T-cell (primary cell): ENCODE data around the gene IQGAP2. TPM values are rescaled to one million over a fixed set of nuclear protein-coding genes. Genes with fewer than 3 reads are reported as not detected.

Experiments
- ATAC-seq, 4 experiments: fragments of 200-7000 bp in 3 of 4; fragments of 150-1000 bp in 1 of 4; cut with Tn5 transposase; replicated peaks in 1 of 4; 1 replicate in 3 of 4; 2 replicates in 1 of 4; pipeline ENCODE4 v1.10.0; 2021; ENCODE audit warnings: moderate library complexity in 3 of 4, mild to moderate bottlenecking in 2 of 4, moderate number of reproducible peaks in 1 of 4
- CTCF ChIA-PET, 2 donors: fragments of 300-600 bp; sonication (Branson Sonifier 250); formaldehyde crosslinking; loops; one replicate each; lab custom pipeline; 2022; ENCODE audit warnings: antibody characterized with exemption in 2 of 2; lab: Charles Lee
- POLR2A ChIA-PET, 2 donors: fragments of 300-600 bp; sonication (Branson Sonifier 250); formaldehyde crosslinking; loops; one replicate each; lab custom pipeline; 2022; ENCODE audit warnings: antibody characterized with exemption in 2 of 2; lab: Charles Lee
- DNase-seq, 35 experiments: peaks; one replicate each; pipeline versions ENCODE4 v3.0.0 to v3.0.0-alpha.2; 2013 to 2023
- H3K27ac ChIP-seq: one replicate; pipeline ENCODE4 v1.5.1; 2013; ENCODE audit warnings: low read length
- H3K27me3 ChIP-seq, 2 experiments: replicated peaks in 1 of 2; 1 replicate in 1 of 2; 2 replicates in 1 of 2; pipeline versions ENCODE4 v1.6.1 to v1.7.0; 2013; ENCODE audit warnings: low read length in 1 of 2, mixed read lengths in 1 of 2; ENCODE audit not compliant: control insufficient read depth in 2 of 2, insufficient read depth in 2 of 2; ENCODE audit errors: extremely low read depth in 1 of 2
- H3K36me3 ChIP-seq, 2 donors: 1 replicate in 1 of 2; 2 replicates in 1 of 2; pipeline versions ENCODE4 v1.6.1 to v1.7.0; 2013; ENCODE audit warnings: low read length in 1 of 2; ENCODE audit not compliant: control insufficient read depth in 2 of 2, insufficient read depth in 1 of 2; ENCODE audit errors: extremely low read depth in 1 of 2
- H3K4me1 ChIP-seq, 2 experiments: 1 replicate in 1 of 2; 2 replicates in 1 of 2; pipeline versions ENCODE4 v1.6.1 to v1.7.0; 2013; ENCODE audit warnings: low read length in 2 of 2, mixed read lengths in 1 of 2; ENCODE audit not compliant: insufficient read depth in 2 of 2, control insufficient read depth in 1 of 2; ENCODE audit errors: extremely low read depth in 1 of 2
- H3K4me3 ChIP-seq, 2 donors: 1 replicate in 1 of 2; 2 replicates in 1 of 2; pipeline versions ENCODE4 v1.5.1 to v1.7.0; 2013; ENCODE audit warnings: mild to moderate bottlenecking in 2 of 2, low read length in 1 of 2, moderate library complexity in 1 of 2; ENCODE audit not compliant: control insufficient read depth in 1 of 2; ENCODE audit errors: extremely low read depth in 1 of 2
- H3K9me3 ChIP-seq: 2 replicates; pipeline ENCODE4 v1.7.0; 2013
- H3K27ac Mint-ChIP-seq, 2 donors: one replicate each; pipeline ENCODE4 v1.8.0; 2020 to 2021; ENCODE audit warnings: mild to moderate bottlenecking in 2 of 2, mixed read lengths in 2 of 2
- H3K27me3 Mint-ChIP-seq, 2 donors: one replicate each; pipeline ENCODE4 v1.8.0; 2021 to 2022; ENCODE audit warnings: mixed read lengths in 2 of 2
- H3K36me3 Mint-ChIP-seq: one replicate; pipeline ENCODE4 v1.8.0; 2021; ENCODE audit warnings: mixed read lengths
- H3K4me1 Mint-ChIP-seq, 3 donors: one replicate each; pipeline ENCODE4 v1.8.0; 2020 to 2022; ENCODE audit warnings: mixed read lengths in 3 of 3, mild to moderate bottlenecking in 1 of 3
- H3K4me3 Mint-ChIP-seq, 3 donors: one replicate each; pipeline ENCODE4 v1.8.0; 2020 to 2022; ENCODE audit warnings: mild to moderate bottlenecking in 3 of 3, mixed read lengths in 3 of 3, moderate library complexity in 3 of 3
- H3K9me3 Mint-ChIP-seq, 3 donors: one replicate each; pipeline ENCODE4 v1.8.0; 2020 to 2022; ENCODE audit warnings: mixed read lengths in 3 of 3
- WGBS: methylation state at CpG from one replicate; pipeline ENCODE4 v1.1.5; 2013; ENCODE audit warnings: missing lambda C conversion rate; ENCODE audit not compliant: insufficient coverage; 5-methylcytosine and 5-hydroxymethylcytosine counted together
- total RNA-seq, 35 experiments: library from RNA in 6 of 35; stranded (reverse) in 6 of 35; fragments of 120-200 nt in 1 of 35; gene quantifications; one replicate each; pipeline versions ENCODE4 v1.2.1 to v1.2.4 and lab custom pipeline; 2013 to 2026

IQGAP2 gene
- total RNA-seq, 5 donors from 2014 or later (not counting 1 experiment from before 2014, with no cell fraction given) = 66.5 to 121 (median 72.5) TPM

DNA sequence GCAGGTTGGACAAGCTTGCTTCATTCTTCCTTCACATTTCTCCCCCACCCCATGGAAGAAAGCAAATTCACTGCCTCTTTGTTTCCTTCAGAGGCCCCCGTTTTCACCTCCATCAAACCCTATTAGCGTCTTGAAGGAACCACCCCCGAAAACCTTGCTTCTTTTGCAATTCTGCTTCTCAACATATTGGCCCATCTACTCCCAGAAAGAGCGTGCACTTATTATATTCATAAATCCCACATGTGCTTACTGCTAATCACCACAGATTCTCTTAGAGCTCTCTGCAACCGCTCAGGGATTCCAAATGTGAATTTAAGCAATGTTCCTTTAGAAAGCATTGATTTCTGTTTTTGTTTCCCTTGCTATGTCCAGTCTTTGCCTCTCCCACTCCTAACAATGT lies 219.0 kb downstream of the IQGAP2 start:
- Mint-ChIP-seq H3K4me3 (no peak overlapping the region), H3K9me3 (no peaks in the 10 kb centered on the region), H3K36me3 (peaks cover 53% of the 10 kb centered on the region), H3K4me1 (peaks cover 21 to 30% (median 27%) of the 10 kb centered on the region in 3 donors), H3K27ac (peak overlapping the region in 1 of 2 donors; percentile 25), H3K27me3 (no peaks in the 10 kb centered on the region)
- peaks cover 0 to 38% of the 10 kb centered on the region in 2 donors for H3K36me3 ChIP-seq
- no peak for DNase-seq
- peaks cover 0 to 9% of the 10 kb centered on the region in 2 experiments for H3K4me1 ChIP-seq
- ChIA-PET CTCF (interaction anchor here in 1 of 2 donors (0.6 kb wide), 1 partner anchor 140 kb away, joined by 3 read pairs; no protein-coding TSS in a partner anchor), POLR2A (no interaction called here)
- no peaks in the 10 kb centered on the region for H3K27me3 ChIP-seq
- no peak overlapping the region for H3K4me3 ChIP-seq
- no peaks in the 10 kb centered on the region for H3K9me3 ChIP-seq
- H3K27ac ChIP-seq = no peak overlapping the region
- WGBS = 100% methylated on average over 4 of the region's 5 CpGs
- no peak for ATAC-seq

DNA sequence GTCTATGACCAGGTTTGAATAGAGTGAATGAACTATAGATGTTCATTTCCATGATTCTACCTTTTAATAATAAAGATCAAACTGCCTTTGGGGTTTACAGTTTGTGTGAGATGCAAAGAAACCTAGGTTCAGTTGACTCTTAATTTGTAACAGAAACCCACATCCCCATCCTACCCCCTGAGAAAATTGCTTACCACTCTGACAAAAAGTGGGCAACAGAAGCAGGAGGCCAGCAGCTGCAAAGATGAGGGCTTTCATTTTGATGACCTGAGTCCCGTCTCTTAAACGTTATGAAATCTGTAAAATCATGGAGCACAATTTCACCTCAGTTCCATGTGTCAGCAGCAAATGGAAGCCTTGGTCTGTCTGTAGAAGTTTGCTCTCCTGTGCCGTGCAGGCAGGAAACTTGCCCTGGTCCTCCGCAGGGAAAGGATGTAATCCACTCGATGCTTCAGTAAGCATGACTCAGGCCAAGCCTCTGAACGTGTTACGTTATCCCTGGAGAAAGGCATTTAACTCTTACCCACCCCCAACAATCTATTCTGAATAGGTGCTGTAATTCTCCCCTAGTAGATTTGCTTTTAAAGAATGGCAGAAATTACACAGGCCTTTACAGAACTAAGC lies 220.0 kb downstream of the IQGAP2 start, which contains the start of gene F2RL2:
Gene F2RL2, minus strand, starts transcription at position 431 of the 624 bp plus-strand sequence. Its CDS starts 173 bp downstream, at position 258.
- WGBS = 94% methylated on average over 4 of the region's 7 CpGs
- POLR2A ChIA-PET = interaction anchor here in 1 of 2 donors (0.6 kb wide), 1 partner anchor 49 kb away, joined by 6 read pairs; no protein-coding TSS in a partner anchor

DNA sequence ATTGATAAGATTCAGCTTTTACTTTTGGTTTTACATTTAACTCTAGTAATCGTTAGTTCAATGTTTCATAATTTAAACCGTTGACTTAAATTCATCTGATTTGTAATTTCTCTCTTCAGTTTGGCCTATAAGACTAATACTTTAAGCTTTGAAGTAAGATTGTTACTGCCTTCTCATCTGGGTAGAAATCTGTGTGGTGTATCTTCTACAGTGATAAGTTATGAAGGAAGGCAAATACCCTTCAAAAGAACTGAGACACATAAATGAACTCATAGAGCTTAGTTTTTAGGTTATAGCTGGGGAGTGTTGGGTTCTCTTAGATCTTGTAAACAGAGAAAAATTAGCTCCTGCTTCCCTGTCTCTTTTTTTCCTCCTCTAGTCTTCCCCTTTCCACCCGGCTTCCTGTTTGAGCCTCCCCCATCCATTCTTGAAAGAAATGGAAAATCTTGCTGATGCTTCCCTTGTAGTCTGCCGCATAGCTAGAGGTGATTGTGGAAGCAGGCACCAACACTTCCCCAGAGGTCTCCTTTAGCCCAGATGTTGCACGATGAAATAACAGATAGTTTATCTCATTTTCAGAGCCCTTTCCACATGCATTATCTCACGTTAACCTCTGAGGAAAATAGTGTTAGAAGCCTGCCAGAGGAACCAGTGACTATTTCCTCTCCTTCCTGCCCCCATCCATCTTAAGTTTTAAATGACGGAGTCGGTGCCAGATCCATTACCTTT lies 222.2 kb downstream of the IQGAP2 start:
- Histone ChIP-seq H3K4me3 (no peak overlapping the region), H3K27ac (no peak overlapping the region), H3K9me3 (no peaks in the 10 kb centered on the region), H3K4me1 (peaks cover 0 to 9% of the 10 kb centered on the region in 2 experiments), H3K27me3 (no peaks in the 10 kb centered on the region), H3K36me3 (peaks cover 0 to 36% of the 10 kb centered on the region in 2 donors)
- Mint-ChIP-seq H3K4me3 (no peak overlapping the region), H3K4me1 (peaks cover 21 to 27% (median 24%) of the 10 kb centered on the region in 3 donors), H3K36me3 (peaks cover 47% of the 10 kb centered on the region), H3K9me3 (no peaks in the 10 kb centered on the region), H3K27me3 (no peaks in the 10 kb centered on the region), H3K27ac (peak overlapping the region; percentile 17 to 45)
- 73% methylated on average over 4 of the region's 8 CpGs for WGBS
- ChIA-PET CTCF (interaction anchor here in 1 of 2 donors (0.7 to 0.9 kb wide), 4 partner anchors 10 to 149 kb away, joined by 3 read pairs; no protein-coding TSS in a partner anchor), POLR2A (interaction anchor here (0.6 kb wide), 2 partner anchors 16 to 742 kb away, joined by 4 to 6 read pairs; no protein-coding TSS in a partner anchor)
- DNase-seq (no peak), ATAC-seq (no peak)

More for the DNA sequence above, 220.0 kb downstream of the IQGAP2 start, which contains the start of gene F2RL2:
- peaks cover 50% of the 10 kb centered on the region for H3K36me3 Mint-ChIP-seq
- Histone ChIP-seq H3K36me3 (peaks cover 0 to 34% of the 10 kb centered on the region in 2 donors), H3K27ac (no peak within 1 kb of the TSS), H3K27me3 (no peaks in the 10 kb centered on the region), H3K4me3 (no peak within 1 kb of the TSS), H3K9me3 (no peaks in the 10 kb centered on the region), H3K4me1 (peaks cover 0 to 9% of the 10 kb centered on the region in 2 experiments)
- DNase-seq (no peak), ATAC-seq (no peak)
- H3K4me1 Mint-ChIP-seq = peaks cover 21 to 30% (median 27%) of the 10 kb centered on the region in 3 donors
- H3K27ac Mint-ChIP-seq = peak within 1 kb of the TSS; percentile 25 to 39
- no peaks in the 10 kb centered on the region for H3K9me3 Mint-ChIP-seq
- H3K4me3 Mint-ChIP-seq = no peak within 1 kb of the TSS
- no peaks in the 10 kb centered on the region for H3K27me3 Mint-ChIP-seq
- CTCF ChIA-PET = interaction anchor here in 1 of 2 donors (0.7 kb wide), 1 partner anchor 19 kb away, joined by 4 read pairs; no protein-coding TSS in a partner anchor

DNA sequence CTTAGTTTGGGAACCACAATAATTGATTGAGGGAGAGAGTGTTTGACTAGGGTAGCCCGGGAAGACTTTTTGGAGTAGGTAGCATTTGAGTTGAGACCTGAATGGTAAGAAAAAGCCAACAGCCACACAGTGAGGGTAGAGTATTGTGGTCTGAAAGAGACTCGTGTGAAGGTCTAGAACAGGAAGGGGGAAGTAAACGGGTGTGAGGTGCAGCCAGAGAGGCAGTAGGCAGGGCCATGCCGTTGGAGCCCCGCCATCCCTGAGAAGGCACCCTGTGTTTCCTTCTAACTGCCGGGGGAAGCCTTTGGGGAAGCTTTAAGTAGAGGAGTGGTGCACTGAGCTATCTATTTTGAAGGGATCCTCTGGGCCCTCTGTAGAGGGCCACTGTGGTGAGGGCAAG lies 223.7 kb downstream of the IQGAP2 start:
- ATAC-seq (peak in 2 of 4 experiments; percentile 41 to 46), DNase-seq (peak in 5 of 35 experiments; percentile 1 to 17 (median 8))
- no peaks in the 10 kb centered on the region for H3K27me3 ChIP-seq
- no peaks in the 10 kb centered on the region for H3K27me3 Mint-ChIP-seq
- peaks cover 21 to 27% (median 21%) of the 10 kb centered on the region in 3 donors for H3K4me1 Mint-ChIP-seq
- H3K4me3 ChIP-seq = no peak overlapping the region
- no peaks in the 10 kb centered on the region for H3K9me3 Mint-ChIP-seq
- H3K9me3 ChIP-seq = no peaks in the 10 kb centered on the region
- peak overlapping the region; percentile 55 to 62 for H3K27ac Mint-ChIP-seq
- CTCF ChIA-PET = no interaction called here
- peaks cover 49% of the 10 kb centered on the region for H3K36me3 Mint-ChIP-seq
- POLR2A ChIA-PET = interaction anchor here in 1 of 2 donors (0.6 kb wide), 1 partner anchor 43 kb away, joined by 4 read pairs; no protein-coding TSS in a partner anchor
- peak overlapping the region; percentile 9 for H3K27ac ChIP-seq
- WGBS = 36% methylated on average over 6 of the region's 6 CpGs
- H3K4me3 Mint-ChIP-seq = no peak overlapping the region
- peaks cover 0 to 9% of the 10 kb centered on the region in 2 experiments for H3K4me1 ChIP-seq
- H3K36me3 ChIP-seq = peaks cover 0 to 38% of the 10 kb centered on the region in 2 donors

DNA sequence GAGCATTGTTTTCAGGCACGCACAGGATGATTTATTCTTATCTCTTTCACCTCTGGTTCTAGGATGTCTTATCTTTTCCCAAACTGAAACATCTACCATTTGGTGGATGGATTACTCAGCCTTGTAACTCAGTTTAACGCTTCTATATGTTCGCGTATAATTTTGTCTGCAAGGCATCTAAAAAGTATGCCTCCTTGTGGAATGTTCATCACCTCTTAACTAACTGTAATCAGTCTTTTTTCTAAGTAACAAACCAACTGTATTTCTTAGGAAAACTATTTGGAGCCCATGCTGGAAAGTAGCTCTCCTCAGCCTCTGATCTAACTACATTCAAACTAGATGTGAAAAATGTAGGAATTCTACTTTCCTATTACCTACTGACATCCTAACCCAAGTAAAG lies 231.6 kb downstream of the IQGAP2 start:
- no peaks in the 10 kb centered on the region for H3K4me1 ChIP-seq
- DNase-seq = no peak
- ATAC-seq = no peak
- CTCF ChIA-PET = interaction anchor here (0.6 to 1.0 kb wide), 5 partner anchors 10 to 144 kb away, joined by 3 to 5 read pairs (median 3); no protein-coding TSS in a partner anchor
- Mint-ChIP-seq H3K27me3 (no peaks in the 10 kb centered on the region), H3K36me3 (peaks cover 64% of the 10 kb centered on the region), H3K27ac (peak overlapping the region; percentile 32 to 45), H3K9me3 (no peaks in the 10 kb centered on the region), H3K4me1 (peaks cover 4 to 18% (median 4%) of the 10 kb centered on the region in 3 donors), H3K4me3 (no peak overlapping the region)
- H3K27ac ChIP-seq = no peak overlapping the region
- H3K4me3 ChIP-seq = no peak overlapping the region
- no peaks in the 10 kb centered on the region for H3K27me3 ChIP-seq
- no peaks in the 10 kb centered on the region for H3K9me3 ChIP-seq
- no CpG with 5 or more reads among the region's 4 CpGs for WGBS
- POLR2A ChIA-PET = no interaction called here
- H3K36me3 ChIP-seq = peaks cover 0 to 48% of the 10 kb centered on the region in 2 donors

DNA sequence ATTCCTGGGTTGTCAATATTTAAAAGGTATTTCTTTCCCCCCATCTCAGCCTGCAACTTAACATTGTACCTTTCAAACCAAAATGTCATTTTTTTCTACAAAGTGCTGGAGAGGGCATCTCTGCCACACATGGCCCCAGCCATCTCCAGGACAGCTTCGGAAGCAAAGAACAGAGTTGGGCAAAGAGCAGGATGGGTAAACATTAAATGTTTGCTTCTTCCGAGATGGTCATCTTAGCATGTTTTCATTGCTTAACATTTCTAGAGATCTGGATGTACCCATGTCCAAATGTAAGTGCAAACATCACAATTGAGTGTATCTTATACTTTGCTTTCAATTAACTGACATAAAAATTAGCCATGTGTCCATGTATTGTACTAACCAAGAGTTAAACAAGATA lies 234.4 kb downstream of the IQGAP2 start:
- H3K4me3 Mint-ChIP-seq = no peak overlapping the region
- Histone ChIP-seq H3K27ac (no peak overlapping the region), H3K27me3 (no peaks in the 10 kb centered on the region), H3K36me3 (peaks cover 4 to 52% of the 10 kb centered on the region in 2 donors), H3K4me3 (no peak overlapping the region), H3K4me1 (no peaks in the 10 kb centered on the region), H3K9me3 (no peaks in the 10 kb centered on the region)
- no peak for DNase-seq
- peaks cover 68% of the 10 kb centered on the region for H3K36me3 Mint-ChIP-seq
- ChIA-PET POLR2A (no interaction called here), CTCF (interaction anchor here (0.5 to 1.4 kb wide), 5 partner anchors 8 to 226 kb away, joined by 4 to 7 read pairs (median 5); no protein-coding TSS in a partner anchor)
- no peak for ATAC-seq
- H3K9me3 Mint-ChIP-seq = no peaks in the 10 kb centered on the region
- H3K27ac Mint-ChIP-seq = peak overlapping the region in 1 of 2 donors; percentile 15
- 100% methylated on average over 1 of the region's 2 CpGs for WGBS
- H3K4me1 Mint-ChIP-seq = peaks cover 4 to 18% (median 6%) of the 10 kb centered on the region in 3 donors
- H3K27me3 Mint-ChIP-seq = no peaks in the 10 kb centered on the region
